Esophagus (tissue), 2 donors: ENCODE measurements around the gene TTC9B. TPM values are rescaled to one million over a fixed set of nuclear protein-coding genes. Genes with fewer than 3 reads are reported as not detected.

Experiments
- H3K27ac ChIP-seq, 2 donors: one replicate each; pipeline ENCODE4 v1.5.1; 2013; ENCODE audit warnings: low read depth in 2 of 2, mild to moderate bottlenecking in 2 of 2, inconsistent platforms in 1 of 2, low read length in 1 of 2, moderate library complexity in 1 of 2
- H3K27me3 ChIP-seq, 2 donors: one replicate each; pipeline ENCODE4 v1.6.1; 2013; ENCODE audit warnings: low read length in 2 of 2, control low read depth in 1 of 2, mild to moderate bottlenecking in 1 of 2; ENCODE audit not compliant: insufficient read depth in 2 of 2, control insufficient read depth in 1 of 2
- H3K36me3 ChIP-seq, 2 donors: one replicate each; pipeline ENCODE4 v1.6.1; 2013; ENCODE audit warnings: low read length in 1 of 2; ENCODE audit not compliant: control insufficient read depth in 2 of 2, insufficient read depth in 2 of 2
- H3K4me1 ChIP-seq, 2 donors: one replicate each; pipeline ENCODE4 v1.6.1; 2013; ENCODE audit warnings: low read length in 1 of 2; ENCODE audit not compliant: control insufficient read depth in 2 of 2, insufficient read depth in 2 of 2
- H3K4me3 ChIP-seq, 2 donors: one replicate each; pipeline ENCODE4 v1.5.1; 2013; ENCODE audit warnings: low read length in 2 of 2, mild to moderate bottlenecking in 2 of 2, low read depth in 1 of 2, moderate library complexity in 1 of 2
- H3K9me3 ChIP-seq, 2 donors: one replicate each; pipeline ENCODE4 v1.6.1; 2013; ENCODE audit warnings: mild to moderate bottlenecking in 2 of 2, low read depth in 1 of 2, low read length in 1 of 2, moderate library complexity in 1 of 2; ENCODE audit not compliant: control insufficient read depth in 2 of 2, insufficient read depth in 1 of 2
- WGBS, 2 donors: extraction: QIAGEN DNeasy Blood & Tissue Kit; methylation state at CpG; one replicate each; pipeline ENCODE4 v1.1.7; 2013; 5-methylcytosine and 5-hydroxymethylcytosine counted together
- polyA plus RNA-seq, 2 donors: library from polyadenylated mRNA; stranded (reverse); fragments of 200-250 nt; gene quantifications; one replicate each; pipeline ENCODE4 v1.2.3, GENCODE V29; 2013
- donor health status: healthy with polysubstance abuse.
- donor health status: Bipolar disorder and iron deficiency.

The TTC9B gene
- not detected for polyA plus RNA-seq

GRCh38 chr19:40217934-40218890, at the start of gene TTC9B:
Gene TTC9B, minus strand, starts transcription at chr19:40218384. Its CDS starts 3 bp downstream, at chr19:40218381.
- H3K4me3 ChIP-seq: no peak within 1 kb of the TSS

GRCh38 chr19:40267601-40267997, 49.4 kb upstream of the TTC9B start:
- Histone ChIP-seq H3K27me3 (no peaks in the 10 kb centered on the region), H3K4me1 (peaks cover 0 to 4% of the 10 kb centered on the region in 2 donors), H3K4me3 (no peak overlapping the region), H3K36me3 (peaks cover 8 to 31% of the 10 kb centered on the region in 2 donors), H3K9me3 (no peaks in the 10 kb centered on the region), H3K27ac (no peak overlapping the region)
- WGBS, 2 donors: 83 to 86% methylated on average over 6 of the region's 6 CpGs

More at GRCh38 chr19:40217934-40218890, at the start of gene TTC9B:
- 5 to 6% methylated on average over 47 to 75 of the region's 75 CpGs for WGBS, 2 donors
- Histone ChIP-seq H3K27me3 (peaks cover 0 to 6% of the 10 kb centered on the region in 2 donors), H3K9me3 (peaks cover 0 to 3% of the 10 kb centered on the region in 2 donors), H3K36me3 (peaks cover 0 to 2% of the 10 kb centered on the region in 2 donors), H3K27ac (no peak within 1 kb of the TSS), H3K4me1 (peaks cover 6 to 12% of the 10 kb centered on the region in 2 donors)

GRCh38 chr19:40266912-40267600, 48.9 kb upstream of the TTC9B start:
- Histone ChIP-seq H3K36me3 (peaks cover 12 to 29% of the 10 kb centered on the region in 2 donors), H3K4me3 (no peak overlapping the region), H3K27me3 (no peaks in the 10 kb centered on the region), H3K27ac (no peak overlapping the region), H3K4me1 (peaks cover 0 to 1% of the 10 kb centered on the region in 2 donors), H3K9me3 (no peaks in the 10 kb centered on the region)
- 82 to 83% methylated on average over 15 of the region's 15 CpGs for WGBS, 2 donors

- 70 to 74% methylated on average over 17 of the region's 17 CpGs for WGBS, 2 donors
- Histone ChIP-seq H3K36me3 (peaks cover 12 to 28% of the 10 kb centered on the region in 2 donors), H3K4me1 (no peaks in the 10 kb centered on the region), H3K4me3 (no peak overlapping the region), H3K27ac (no peak overlapping the region), H3K27me3 (no peaks in the 10 kb centered on the region), H3K9me3 (no peaks in the 10 kb centered on the region)
Observed at GRCh38 chr19:40266119-40266518, 47.9 kb upstream of the TTC9B start.

GRCh38 chr19:40265763-40266099, 47.5 kb upstream of the TTC9B start:
- WGBS, 2 donors: 89 to 93% methylated on average over 6 of the region's 6 CpGs
- no peaks in the 10 kb centered on the region for H3K27me3 ChIP-seq
- H3K36me3 ChIP-seq: peaks cover 12 to 28% of the 10 kb centered on the region in 2 donors
- no peaks in the 10 kb centered on the region for H3K4me1 ChIP-seq
- no peak overlapping the region for H3K4me3 ChIP-seq
- H3K27ac ChIP-seq: no peak overlapping the region
- H3K9me3 ChIP-seq: no peaks in the 10 kb centered on the region

- Histone ChIP-seq H3K4me3 (no peak overlapping the region), H3K4me1 (no peaks in the 10 kb centered on the region), H3K27me3 (no peaks in the 10 kb centered on the region), H3K36me3 (peaks cover 12 to 27% of the 10 kb centered on the region in 2 donors), H3K27ac (no peak overlapping the region), H3K9me3 (no peaks in the 10 kb centered on the region)
- 92 to 95% methylated on average over 22 of the region's 22 CpGs for WGBS, 2 donors
Observed at GRCh38 chr19:40265055-40265762, 47.0 kb upstream of the TTC9B start.

GRCh38 chr19:40264314-40265054, 46.3 kb upstream of the TTC9B start:
- H3K27me3 ChIP-seq: no peaks in the 10 kb centered on the region
- H3K27ac ChIP-seq: no peak overlapping the region
- H3K4me3 ChIP-seq: no peak overlapping the region
- H3K4me1 ChIP-seq: no peaks in the 10 kb centered on the region
- H3K36me3 ChIP-seq: peaks cover 12 to 24% of the 10 kb centered on the region in 2 donors
- 89% methylated on average over 19 of the region's 19 CpGs for WGBS, 2 donors
- H3K9me3 ChIP-seq: no peaks in the 10 kb centered on the region

GRCh38 chr19:40263440-40264313, 45.5 kb upstream of the TTC9B start:
- 90 to 91% methylated on average over 24 of the region's 24 CpGs for WGBS, 2 donors
- Histone ChIP-seq H3K27me3 (no peaks in the 10 kb centered on the region), H3K27ac (no peak overlapping the region), H3K36me3 (peaks cover 12 to 24% of the 10 kb centered on the region in 2 donors), H3K9me3 (no peaks in the 10 kb centered on the region), H3K4me1 (no peaks in the 10 kb centered on the region), H3K4me3 (no peak overlapping the region)
